Measurements from ENCODE around the gene PIP4K2A. TPM values are rescaled to one million over a fixed set of nuclear protein-coding genes. Genes with fewer than 3 reads are reported as not detected.

The PIP4K2A gene
- total RNA-seq (ENCODE audit: low replicate concordance): 15.2 and 56.9 TPM in 2 replicates

GRCh38 chr10:22714479-22715289 lies at the start of gene PIP4K2A:
PIP4K2A (minus strand) TSS chr10:22714578; CDS start chr10:22714326, 252 bp downstream.

Other genes with a start within 250 kb of the PIP4K2A start
- gene ARMC3, start 213.5 kb upstream of the PIP4K2A start, total RNA-seq (ENCODE audit: low replicate concordance): not detected in 2 replicates